HFFc6 (cell line): ENCODE measurements around the gene SPG11. TPM values are rescaled to one million over a fixed set of nuclear protein-coding genes. Genes with fewer than 3 reads are reported as not detected.
A peak's percentile ranks its signal among the peaks of the same experiment; 100 is the strongest.

Experiments used
- DNase-seq: peaks from one replicate; pipeline ENCODE4 v3.0.0-alpha.2; 2018
- H3K27ac Mint-ChIP-seq: 2 replicates; pipeline ENCODE4 v1.8.0; 2020; ENCODE audit warnings: mild to moderate bottlenecking, mixed read lengths
- H3K27me3 Mint-ChIP-seq: 2 replicates; pipeline ENCODE4 v1.8.0; 2021; ENCODE audit warnings: mild to moderate bottlenecking, moderate library complexity, mixed read lengths; ENCODE audit not compliant: insufficient read depth
- H3K36me3 Mint-ChIP-seq: 2 replicates; pipeline ENCODE4 v1.8.0; 2021; ENCODE audit warnings: low read depth, mixed read lengths
- H3K4me1 Mint-ChIP-seq: 2 replicates; pipeline ENCODE4 v1.8.0; 2020; ENCODE audit warnings: low read depth, mixed read lengths
- H3K4me3 Mint-ChIP-seq: 2 replicates; pipeline ENCODE4 v1.8.0; 2020; ENCODE audit warnings: mild to moderate bottlenecking, moderate library complexity, mixed read lengths
- H3K9me3 Mint-ChIP-seq: 2 replicates; pipeline ENCODE4 v1.8.0; 2020; ENCODE audit warnings: mild to moderate bottlenecking, mixed read lengths
- CTCF ChIP-seq: fragments of 200-600 bp; sonication (generic); IDR thresholded peaks from 2 replicates; pipeline ENCODE4 v1.5.0; 2021; ENCODE audit warnings: antibody characterized with exemption, mild to moderate bottlenecking
- total RNA-seq, 6 experiments: library from RNA; stranded (reverse); fragmentation: NEBNext Ultra II Directional; extraction: Animal tissue kit (Norgen Biotek cat#: 25700); gene quantifications; 2 replicates in 1 of 6; 3 replicates in 5 of 6; pipeline ENCODE4 v1.2.3, GENCODE V29; 2021

The SPG11 gene
- total RNA-seq, 6 experiments from 2014 or later, result 28.0 to 34.1 (median 31.2) TPM

- H3K9me3 Mint-ChIP-seq, result no peaks in the 10 kb centered on the region
- peaks cover 27% of the 10 kb centered on the region for H3K36me3 Mint-ChIP-seq
- DNase-seq, result no peak
- H3K4me1 Mint-ChIP-seq, result peaks cover 10% of the 10 kb centered on the region
- H3K4me3 Mint-ChIP-seq, result no peak overlapping the region
- no peak overlapping the region for H3K27ac Mint-ChIP-seq
- no peak for TF ChIP-seq CTCF
- H3K27me3 Mint-ChIP-seq, result no peaks in the 10 kb centered on the region
These were observed 72.1 kb downstream of the SPG11 start for GRCh38 chr15:44591326-44591725.

GRCh38 chr15:44588541-44588940, 74.9 kb downstream of the SPG11 start:
- no peak overlapping the region for H3K4me3 Mint-ChIP-seq
- no peak for DNase-seq
- no peaks in the 10 kb centered on the region for H3K4me1 Mint-ChIP-seq
- TF ChIP-seq CTCF, result no peak
- peaks cover 24% of the 10 kb centered on the region for H3K36me3 Mint-ChIP-seq
- H3K9me3 Mint-ChIP-seq, result no peaks in the 10 kb centered on the region
- no peaks in the 10 kb centered on the region for H3K27me3 Mint-ChIP-seq
- H3K27ac Mint-ChIP-seq, result no peak overlapping the region

- Mint-ChIP-seq H3K4me3 (no peak overlapping the region), H3K27ac (no peak overlapping the region), H3K36me3 (peaks cover 28% of the 10 kb centered on the region), H3K4me1 (0 out of 2 replicates have a peak, but pooled peaks cover 4% of the 10 kb centered on the region), H3K27me3 (no peaks in the 10 kb centered on the region), H3K9me3 (no peaks in the 10 kb centered on the region)
- TF ChIP-seq CTCF, result no peak
- no peak for DNase-seq
These were observed 77.8 kb downstream of the SPG11 start for GRCh38 chr15:44585633-44586032.

GRCh38 chr15:44584162-44584749, 79.2 kb downstream of the SPG11 start:
- Mint-ChIP-seq H3K4me3 (no peak overlapping the region), H3K9me3 (no peaks in the 10 kb centered on the region), H3K27me3 (no peaks in the 10 kb centered on the region), H3K27ac (no peak overlapping the region), H3K36me3 (peaks cover 24% of the 10 kb centered on the region), H3K4me1 (0 out of 2 replicates have a peak, but pooled peaks cover 5% of the 10 kb centered on the region)
- peak; percentile 71 for TF ChIP-seq CTCF
- peak; percentile 10 for DNase-seq

GRCh38 chr15:44580105-44580504, 83.4 kb downstream of the SPG11 start:
- H3K36me3 Mint-ChIP-seq, result peaks cover 10% of the 10 kb centered on the region
- H3K27me3 Mint-ChIP-seq, result no peaks in the 10 kb centered on the region
- DNase-seq, result no peak
- TF ChIP-seq CTCF, result no peak
- no peak overlapping the region for H3K4me3 Mint-ChIP-seq
- H3K27ac Mint-ChIP-seq, result no peak overlapping the region
- H3K9me3 Mint-ChIP-seq, result no peaks in the 10 kb centered on the region
- H3K4me1 Mint-ChIP-seq, result 0 out of 2 replicates have a peak, but pooled peaks cover 5% of the 10 kb centered on the region
